Iris pigment epithelial cell (primary cell): ENCODE measurements around the gene MPHOSPH9.
A peak's percentile ranks its signal among the peaks of the same experiment; 100 is the strongest.

Experiments used
- DNase-seq: peaks from one replicate; pipeline ENCODE4 v3.0.0-alpha.2; 2011; ENCODE audit warnings: low read depth

MPHOSPH9 gene

GRCh38 chr12:123232807-123233504, at the start of gene MPHOSPH9, which contains the start of gene MTRFR:
Gene MPHOSPH9 (minus strand): TSS chr12:123233141. CDS start chr12:123230364, 2,777 bp downstream.
Gene MTRFR (plus strand): TSS chr12:123233436. CDS start chr12:123253675, 20,239 bp downstream.
- DNase-seq, result peak; percentile 99

- no peak for DNase-seq
Observed at GRCh38 chr12:123282111-123282510, 49.2 kb upstream of the MPHOSPH9 start.

- DNase-seq, result no peak
Observed at GRCh38 chr12:123280971-123281370, 48.0 kb upstream of the MPHOSPH9 start.

GRCh38 chr12:123278101-123278627, 45.2 kb upstream of the MPHOSPH9 start:
- peak; percentile 29 for DNase-seq

- no peak for DNase-seq
Observed at GRCh38 chr12:123273166-123273565, 40.2 kb upstream of the MPHOSPH9 start.

DNA sequence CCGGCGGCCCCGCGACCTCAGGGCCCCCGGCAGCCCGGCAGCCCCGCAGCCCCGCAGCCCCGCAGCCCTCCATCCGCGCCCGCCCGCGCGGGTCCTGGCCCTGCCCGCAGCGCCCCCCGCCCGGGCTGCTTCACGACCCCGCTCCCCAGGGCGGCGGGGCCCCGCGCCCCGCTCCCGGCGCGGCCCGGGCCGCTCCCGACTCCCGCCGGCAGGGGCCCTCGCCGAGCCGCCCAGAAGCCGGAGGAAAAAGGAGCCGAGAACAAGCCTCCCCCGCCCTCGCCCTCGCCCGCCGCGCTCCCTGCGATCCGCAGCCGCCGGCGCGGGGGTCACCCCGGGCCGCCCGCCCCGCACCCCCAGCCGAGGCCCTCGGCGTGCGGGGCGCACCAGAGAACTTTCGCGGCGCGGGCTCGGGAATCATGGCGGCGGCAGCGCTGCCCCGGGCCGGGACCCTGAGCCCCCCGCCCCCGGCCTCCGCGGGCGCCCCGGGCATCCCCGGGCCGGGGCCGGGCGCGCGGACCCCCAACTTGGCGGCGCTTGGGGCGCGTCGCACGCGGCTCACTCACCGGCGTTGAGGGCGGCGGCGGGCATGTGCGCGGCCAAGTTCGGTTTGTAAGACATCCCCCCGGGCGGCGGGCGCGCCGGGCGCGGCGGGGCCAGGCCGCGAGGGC, 38.2 kb upstream of the MPHOSPH9 start:
- peak; percentile 58 for DNase-seq

GRCh38 chr12:123270214-123271000, 37.5 kb upstream of the MPHOSPH9 start:
- DNase-seq, result peak; percentile 34

- no peak for DNase-seq
Observed at GRCh38 chr12:123269896-123270213, 36.9 kb upstream of the MPHOSPH9 start.

DNA sequence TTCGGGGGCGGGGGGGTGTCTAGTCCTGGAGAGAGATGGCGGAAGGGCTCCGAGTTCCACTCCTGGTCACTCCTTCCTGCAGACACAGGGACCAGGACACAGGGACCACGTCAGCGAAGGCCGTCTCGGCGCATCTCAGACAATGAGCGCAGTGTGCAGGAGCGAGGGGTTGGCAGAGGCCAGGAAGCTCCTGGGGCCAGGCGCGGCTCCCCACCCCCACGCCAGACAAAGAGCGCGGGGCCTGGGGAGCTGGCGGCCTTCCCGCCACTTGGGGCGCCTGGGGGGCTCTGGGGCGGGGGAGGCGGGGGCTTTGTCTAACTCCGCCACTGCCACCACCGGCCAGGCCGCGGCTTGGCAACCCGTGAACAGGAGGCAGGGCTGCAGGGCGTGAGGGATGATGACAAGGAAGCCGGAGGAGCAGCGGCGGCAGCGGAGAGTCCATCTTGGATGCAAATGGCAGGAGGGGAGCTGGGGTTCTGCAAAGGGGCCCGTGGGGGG, 36.5 kb upstream of the MPHOSPH9 start:
- DNase-seq, result peak; percentile 57

GRCh38 chr12:123268850-123269249, 35.9 kb upstream of the MPHOSPH9 start:
- DNase-seq, result no peak

DNA sequence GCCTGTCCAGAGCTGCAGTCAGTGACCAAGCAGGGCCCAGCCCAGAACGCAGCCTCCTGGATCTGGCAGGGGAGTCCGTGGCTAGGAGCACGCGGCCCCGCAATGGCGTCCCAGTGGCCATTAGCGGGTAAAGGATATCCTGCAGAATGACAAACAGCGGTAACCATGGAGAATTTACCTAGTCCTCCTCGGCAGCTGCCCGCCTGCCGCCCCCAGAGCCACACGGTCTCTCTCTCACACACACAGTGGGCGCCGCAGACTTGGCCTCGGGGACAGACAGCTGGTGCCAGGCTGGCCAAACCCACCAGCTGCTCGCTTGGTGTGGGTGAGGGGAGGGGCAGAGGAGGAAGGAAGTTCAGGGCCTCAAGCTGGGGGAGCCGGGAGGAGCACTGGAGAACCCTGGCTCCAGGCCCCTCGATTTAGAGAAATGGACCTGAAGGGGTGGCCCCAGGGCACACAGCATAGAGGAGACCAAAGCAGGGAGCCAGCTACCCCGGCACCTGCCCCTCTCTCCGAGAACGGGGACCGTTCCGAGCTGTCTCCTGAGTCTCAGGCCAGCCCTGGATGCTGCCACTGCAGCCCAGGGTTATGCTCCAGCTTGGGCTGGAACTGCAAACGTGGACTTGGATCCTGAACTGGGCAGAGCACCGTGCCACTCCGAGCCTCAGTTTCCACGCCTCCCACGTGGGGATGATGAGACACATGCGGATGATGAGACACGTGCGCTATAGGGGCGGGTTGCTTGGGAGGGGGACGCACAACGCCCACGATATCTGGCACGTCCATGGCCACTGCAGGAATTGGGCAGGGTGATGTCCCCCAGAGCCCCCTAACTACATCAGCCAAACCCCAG, 35.3 kb upstream of the MPHOSPH9 start:
- no peak for DNase-seq

GRCh38 chr12:123267335-123267920, 34.5 kb upstream of the MPHOSPH9 start:
- DNase-seq, result no peak

GRCh38 chr12:123266679-123267277, 33.8 kb upstream of the MPHOSPH9 start:
- DNase-seq, result no peak

DNA sequence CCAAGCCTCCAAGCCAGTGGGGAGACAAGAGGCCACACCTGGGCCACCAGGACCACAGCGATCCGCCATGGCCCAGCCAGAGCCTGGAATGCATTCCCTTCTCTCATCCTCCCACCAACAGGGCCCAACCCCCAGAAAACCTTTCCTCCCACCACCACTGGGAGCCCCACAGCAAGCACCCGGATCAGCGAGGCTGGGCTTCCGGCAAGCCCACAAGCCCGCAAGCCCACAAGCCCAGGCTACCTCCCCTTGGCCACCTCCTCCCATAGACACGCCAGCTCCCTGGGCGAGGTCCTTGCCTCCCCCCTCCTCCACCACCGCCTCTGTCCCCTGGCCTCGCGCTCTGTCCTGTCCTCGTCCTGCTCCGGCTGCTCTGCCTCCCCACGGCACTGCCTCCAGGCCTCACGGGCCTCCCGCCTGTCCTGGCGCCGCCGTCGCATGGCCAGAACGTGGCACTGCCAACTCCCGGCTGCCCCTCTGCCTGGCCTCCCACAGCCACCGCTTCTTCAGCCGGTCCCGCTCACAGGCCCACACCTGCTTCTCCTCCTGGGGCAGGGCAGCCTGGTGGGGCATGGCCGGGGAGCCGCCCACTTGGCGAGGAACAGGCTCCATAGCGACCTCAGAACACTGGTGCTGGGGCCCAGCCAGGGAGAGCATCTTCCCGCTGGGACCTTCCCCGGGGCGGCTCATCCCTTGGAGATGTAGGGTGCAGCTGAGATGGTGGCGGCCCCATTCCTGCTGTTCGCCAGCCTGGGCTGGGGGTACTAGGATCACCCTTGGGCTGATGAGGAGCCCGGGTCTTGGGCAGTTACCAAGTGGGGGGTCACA, 33.1 kb upstream of the MPHOSPH9 start:
- DNase-seq, result no peak

- no peak for DNase-seq
Observed at GRCh38 chr12:123264642-123265041, 31.7 kb upstream of the MPHOSPH9 start.

DNA sequence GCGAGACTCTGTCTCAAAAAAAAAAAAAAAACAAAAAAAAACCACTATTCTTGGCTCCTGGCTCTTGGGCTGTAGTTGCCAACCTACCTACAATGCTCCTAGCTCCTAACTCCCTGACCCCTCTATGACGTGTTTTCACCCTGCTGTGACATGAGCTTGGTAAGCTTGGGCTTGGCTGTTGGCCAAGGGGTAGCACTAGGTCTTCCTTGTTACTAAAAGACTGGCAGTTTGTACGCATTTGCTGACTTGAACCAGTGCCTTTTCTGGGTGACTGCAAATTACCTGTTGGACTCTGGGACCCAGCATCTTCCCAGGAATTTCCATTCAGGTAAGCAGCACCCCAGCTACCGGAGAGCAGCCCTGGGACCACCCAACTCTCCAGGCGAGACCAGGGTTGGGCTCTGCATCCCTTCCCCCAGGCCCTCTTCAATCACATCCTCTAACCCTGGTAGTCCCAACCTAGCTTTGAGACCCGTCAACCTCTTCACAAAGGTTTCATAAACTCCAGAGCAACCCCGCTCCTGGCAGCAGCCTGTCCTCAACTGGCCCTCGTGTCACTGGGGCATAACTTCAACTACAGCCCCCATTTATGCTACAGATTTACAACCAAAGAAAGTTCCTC, 30.4 kb upstream of the MPHOSPH9 start:
- no peak for DNase-seq

- DNase-seq, result no peak
Observed at GRCh38 chr12:123261196-123261595, 28.3 kb upstream of the MPHOSPH9 start.

DNA sequence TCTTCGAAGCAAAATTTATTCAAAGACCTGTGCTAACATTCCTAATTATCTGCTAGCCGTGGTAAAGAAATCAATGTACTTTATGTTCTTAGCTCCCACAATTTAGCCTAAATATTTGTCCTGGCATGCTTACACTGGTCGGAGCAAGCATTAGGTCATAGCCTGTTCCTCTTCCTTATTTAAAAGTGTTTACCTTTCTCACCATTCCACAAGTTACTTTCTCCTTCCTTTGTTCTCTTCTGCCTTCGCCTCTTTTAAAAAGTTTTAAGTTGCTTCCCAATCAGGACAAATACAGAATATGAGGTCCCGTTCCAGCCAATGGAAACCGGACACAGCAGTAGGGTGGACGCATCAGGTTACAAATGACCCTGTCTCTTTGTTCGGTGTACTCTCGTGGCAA, 27.1 kb upstream of the MPHOSPH9 start:
- DNase-seq, result no peak

- no peak for DNase-seq
Observed at GRCh38 chr12:123258593-123258992, 25.7 kb upstream of the MPHOSPH9 start.
